Neural crest cell (in vitro differentiated cells): ENCODE data around the gene AURKAIP1. TPM values are rescaled to one million over a fixed set of nuclear protein-coding genes. Genes with fewer than 3 reads are reported as not detected.

ENCODE experiments used
- DNase-seq: peaks from one replicate; pipeline ENCODE4 v3.0.0; 2021; ENCODE audit warnings: low read depth, mixed read lengths, low spot score
- H3K27ac Mint-ChIP-seq: one replicate; pipeline ENCODE4 v1.8.0; 2021; ENCODE audit warnings: mild to moderate bottlenecking, mixed read lengths; ENCODE audit not compliant: unreplicated experiment
- H3K27me3 Mint-ChIP-seq: 2 replicates; pipeline ENCODE4 v1.8.0; 2021; ENCODE audit warnings: low read depth, mild to moderate bottlenecking, mixed read lengths
- H3K36me3 Mint-ChIP-seq: 2 replicates; pipeline ENCODE4 v1.8.0; 2021; ENCODE audit warnings: low read depth, mild to moderate bottlenecking, mixed read lengths
- H3K4me1 Mint-ChIP-seq: 2 replicates; pipeline ENCODE4 v1.8.0; 2021; ENCODE audit warnings: mixed read lengths
- H3K4me3 Mint-ChIP-seq: one replicate; pipeline ENCODE4 v1.8.0; 2021; ENCODE audit warnings: mild to moderate bottlenecking, mixed read lengths
- H3K9me3 Mint-ChIP-seq: 2 replicates; pipeline ENCODE4 v1.8.0; 2021; ENCODE audit warnings: mixed read lengths
- total RNA-seq: library from RNA; stranded (reverse); gene quantifications from 2 replicates; pipeline ENCODE4 v1.2.1, GENCODE V29; 2021
- TF ChIP-seq, protein P1 (sequence below): fragments of 200-600 bp; sonication (generic); conservative IDR thresholded peaks from 2 replicates; pipeline ENCODE4 v1.5.0; 2021; ENCODE audit warnings: antibody characterized with exemption, mild to moderate bottlenecking

Gene AURKAIP1
- total RNA-seq, 1 donor from 2014 or later: 128 TPM

DNA sequence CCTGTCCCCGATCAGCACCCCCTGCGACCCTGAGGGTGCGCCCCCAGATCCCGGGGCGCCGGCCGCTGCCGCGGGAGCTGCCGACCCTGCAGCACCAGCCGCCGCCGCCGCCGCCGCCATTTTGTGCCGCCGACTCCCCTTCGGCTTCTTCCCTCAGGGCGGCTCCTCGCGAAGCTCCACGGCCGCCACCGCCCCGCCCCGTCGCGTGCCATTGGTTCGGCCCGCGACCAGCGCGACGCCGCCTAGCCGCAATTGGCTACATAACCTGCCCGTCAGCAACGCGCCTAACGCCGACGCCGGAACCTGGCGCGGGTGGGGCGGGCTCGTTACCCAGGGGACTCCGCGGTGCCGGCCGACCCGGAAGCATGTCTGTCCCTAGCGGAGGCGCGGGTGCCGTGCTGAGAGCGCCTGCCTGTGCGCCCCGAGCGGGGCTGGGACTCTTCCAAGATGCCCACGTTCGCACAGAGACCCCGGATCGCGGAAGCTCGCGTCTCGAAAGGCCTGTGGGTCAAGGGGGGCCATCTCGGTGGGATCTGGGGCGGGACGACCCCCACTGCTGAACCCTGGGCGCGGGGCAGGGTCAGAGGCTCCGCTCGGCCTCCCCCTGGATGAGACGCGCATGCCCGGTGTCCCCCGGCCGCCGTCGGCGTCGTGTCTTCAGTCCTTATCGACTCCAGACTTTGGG, 24.3 kb upstream of the AURKAIP1 start, which contains the start of gene CCNL2:
Gene CCNL2 (minus strand): TSS at position 149 of the 685 bp plus-strand sequence. CDS start 29 bp downstream, at position 120.
- H3K4me3 Mint-ChIP-seq: peak within 1 kb of the TSS; percentile 98
- TF ChIP-seq, protein P1, sequence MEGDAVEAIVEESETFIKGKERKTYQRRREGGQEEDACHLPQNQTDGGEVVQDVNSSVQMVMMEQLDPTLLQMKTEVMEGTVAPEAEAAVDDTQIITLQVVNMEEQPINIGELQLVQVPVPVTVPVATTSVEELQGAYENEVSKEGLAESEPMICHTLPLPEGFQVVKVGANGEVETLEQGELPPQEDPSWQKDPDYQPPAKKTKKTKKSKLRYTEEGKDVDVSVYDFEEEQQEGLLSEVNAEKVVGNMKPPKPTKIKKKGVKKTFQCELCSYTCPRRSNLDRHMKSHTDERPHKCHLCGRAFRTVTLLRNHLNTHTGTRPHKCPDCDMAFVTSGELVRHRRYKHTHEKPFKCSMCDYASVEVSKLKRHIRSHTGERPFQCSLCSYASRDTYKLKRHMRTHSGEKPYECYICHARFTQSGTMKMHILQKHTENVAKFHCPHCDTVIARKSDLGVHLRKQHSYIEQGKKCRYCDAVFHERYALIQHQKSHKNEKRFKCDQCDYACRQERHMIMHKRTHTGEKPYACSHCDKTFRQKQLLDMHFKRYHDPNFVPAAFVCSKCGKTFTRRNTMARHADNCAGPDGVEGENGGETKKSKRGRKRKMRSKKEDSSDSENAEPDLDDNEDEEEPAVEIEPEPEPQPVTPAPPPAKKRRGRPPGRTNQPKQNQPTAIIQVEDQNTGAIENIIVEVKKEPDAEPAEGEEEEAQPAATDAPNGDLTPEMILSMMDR: peak; percentile 67
- H3K27me3 Mint-ChIP-seq: peaks cover 3% of the 10 kb centered on the region
- H3K36me3 Mint-ChIP-seq: peaks cover 24% of the 10 kb centered on the region
- peak within 1 kb of the TSS; percentile 89 for H3K27ac Mint-ChIP-seq
- peaks cover 33% of the 10 kb centered on the region for H3K4me1 Mint-ChIP-seq
- DNase-seq: peak; percentile 98
- no peaks in the 10 kb centered on the region for H3K9me3 Mint-ChIP-seq

DNA sequence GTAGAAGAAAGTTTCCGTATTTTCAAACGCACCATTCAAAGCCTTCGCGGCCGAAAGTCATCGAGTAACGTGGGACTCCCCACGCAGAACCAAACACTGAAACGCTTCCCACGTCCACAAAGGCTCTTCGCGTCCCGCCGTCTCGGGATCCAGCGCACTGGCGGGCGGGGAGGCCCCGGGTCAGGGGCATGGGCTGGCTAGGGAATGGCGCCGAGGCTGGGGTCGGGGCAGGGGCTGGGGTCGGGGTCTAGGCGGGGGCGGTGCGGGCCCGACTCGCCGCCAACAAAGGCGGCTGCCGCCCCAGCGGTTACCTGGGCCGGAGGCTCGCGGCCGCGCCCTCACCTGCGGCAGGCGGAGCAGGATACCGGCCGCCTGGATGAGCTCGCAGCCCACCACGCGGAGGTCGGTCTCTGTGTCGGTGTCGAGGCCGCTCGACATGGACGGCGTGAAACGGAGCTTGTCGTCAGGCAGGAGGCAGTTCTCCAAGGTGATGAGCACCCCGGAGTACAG, 23.7 kb upstream of the AURKAIP1 start:
- no peak for DNase-seq
- Mint-ChIP-seq H3K27me3 (peaks cover 3% of the 10 kb centered on the region), H3K4me1 (peaks cover 33% of the 10 kb centered on the region), H3K4me3 (peak overlapping the region; percentile 98), H3K27ac (no peak overlapping the region), H3K9me3 (no peaks in the 10 kb centered on the region), H3K36me3 (peaks cover 23% of the 10 kb centered on the region)
- TF ChIP-seq, protein P1: no peak

DNA sequence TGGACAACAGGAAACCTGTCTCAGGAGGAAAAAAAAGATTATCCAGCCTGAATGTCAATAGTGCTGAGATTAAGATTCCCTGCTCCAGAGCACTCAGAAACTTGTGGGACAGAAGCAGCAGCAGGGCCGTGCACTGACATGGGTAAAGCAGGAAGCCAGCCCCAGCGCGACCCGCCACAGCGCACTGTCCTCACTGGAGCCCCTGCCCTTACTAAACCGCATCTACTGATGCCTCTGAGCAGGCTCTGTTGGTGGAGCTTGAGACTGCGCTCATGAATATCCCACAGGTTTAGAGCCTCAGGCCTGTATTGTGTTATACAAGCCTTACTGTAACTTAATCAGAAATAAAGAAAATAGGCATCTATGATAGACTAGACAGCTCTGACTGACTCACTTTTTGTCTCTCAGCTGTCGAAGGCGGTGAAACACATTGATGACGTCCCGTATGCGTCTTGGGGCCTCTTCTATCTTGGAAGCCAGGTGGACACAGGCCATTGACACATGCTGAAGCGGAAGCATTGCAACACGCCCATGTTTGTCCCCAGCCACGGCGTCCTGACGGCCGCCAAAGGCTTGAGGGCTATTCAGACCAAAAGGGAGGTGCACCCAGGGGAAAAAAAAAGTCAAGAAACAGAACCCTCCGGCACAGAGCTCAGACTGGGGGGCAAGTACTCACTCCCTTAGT, 23.0 kb upstream of the AURKAIP1 start:
- peak overlapping the region; percentile 98 for H3K4me3 Mint-ChIP-seq
- DNase-seq: no peak
- TF ChIP-seq, protein P1: no peak
- H3K27ac Mint-ChIP-seq: peak overlapping the region; percentile 89
- peaks cover 29% of the 10 kb centered on the region for H3K4me1 Mint-ChIP-seq
- H3K36me3 Mint-ChIP-seq: peaks cover 23% of the 10 kb centered on the region
- H3K27me3 Mint-ChIP-seq: peaks cover 3% of the 10 kb centered on the region
- H3K9me3 Mint-ChIP-seq: no peaks in the 10 kb centered on the region

DNA sequence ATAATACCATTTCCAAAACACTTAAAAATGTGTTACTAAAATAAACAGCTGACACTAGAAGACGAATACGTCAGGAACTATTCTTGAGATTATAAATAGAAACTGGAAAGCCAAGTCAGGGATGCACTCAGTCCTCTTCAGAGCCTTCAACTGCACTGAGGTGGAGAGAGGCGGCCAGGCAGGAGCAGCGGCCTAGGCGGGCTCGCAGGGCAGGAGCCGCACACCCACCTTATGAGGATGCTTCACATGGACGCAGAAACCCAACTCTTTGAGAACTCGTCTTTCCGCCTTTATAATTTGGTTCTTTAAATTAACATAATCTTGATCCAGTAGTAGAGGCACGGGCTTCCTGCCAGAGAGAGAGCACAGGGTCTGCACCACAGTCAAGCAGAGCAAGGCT, 20.2 kb upstream of the AURKAIP1 start:
- Mint-ChIP-seq H3K36me3 (peaks cover 24% of the 10 kb centered on the region), H3K4me3 (peak overlapping the region; percentile 82), H3K4me1 (peaks cover 17% of the 10 kb centered on the region), H3K27ac (no peak overlapping the region), H3K9me3 (no peaks in the 10 kb centered on the region), H3K27me3 (peaks cover 3% of the 10 kb centered on the region)
- no peak for DNase-seq
- TF ChIP-seq, protein P1: no peak

DNA sequence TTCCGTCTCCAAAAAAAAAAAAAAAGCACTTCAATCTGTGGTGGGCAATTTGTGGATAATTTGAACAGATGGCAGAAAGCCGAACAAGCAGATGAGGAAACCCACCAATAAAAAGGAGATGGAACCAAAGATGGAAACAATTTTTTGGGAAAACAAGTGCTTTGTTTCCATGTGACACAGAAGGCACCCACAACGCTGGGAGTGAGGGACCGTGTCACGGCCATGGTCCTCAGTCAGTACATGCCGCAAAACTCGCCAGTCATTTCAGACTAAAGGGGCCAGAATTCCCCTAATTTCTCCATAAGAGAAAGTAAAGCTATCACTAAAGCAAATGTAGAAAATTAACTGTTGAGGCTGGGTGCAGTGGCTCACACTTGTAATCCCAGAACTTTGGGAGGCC, 19.1 kb upstream of the AURKAIP1 start:
- peaks cover 11% of the 10 kb centered on the region for H3K4me1 Mint-ChIP-seq
- DNase-seq: no peak
- H3K36me3 Mint-ChIP-seq: peaks cover 28% of the 10 kb centered on the region
- H3K27me3 Mint-ChIP-seq: peaks cover 3% of the 10 kb centered on the region
- no peaks in the 10 kb centered on the region for H3K9me3 Mint-ChIP-seq
- TF ChIP-seq, protein P1: no peak
- H3K4me3 Mint-ChIP-seq: peak overlapping the region; percentile 43
- H3K27ac Mint-ChIP-seq: no peak overlapping the region
